PC-3 (cell line): ENCODE data around the gene C19orf12. TPM values are rescaled to one million over a fixed set of nuclear protein-coding genes. Genes with fewer than 3 reads are reported as not detected.
A peak's percentile ranks its signal among the peaks of the same experiment; 100 is the strongest.

ENCODE experiments used
- ATAC-seq: fragments of 200-7000 bp; cut with Tn5 transposase; 2 replicates; pipeline ENCODE4 v1.9.1; 2020; ENCODE audit warnings: mild to moderate bottlenecking, moderate library complexity
- BruUV-seq: library from RNA; stranded (reverse); fragments of 400-500 nt; replicated peaks from 2 replicates; lab custom pipeline; 2021; lab: Mats Ljungman, UMichigan
- CTCF ChIA-PET: fragments of 300-600 bp; sonication (Branson Sonifier 250); formaldehyde crosslinking; loops from one replicate; lab custom pipeline; 2022; ENCODE audit warnings: antibody characterized with exemption; lab: Charles Lee
- POLR2A ChIA-PET: fragments of 300-600 bp; sonication (Branson Sonifier 250); formaldehyde crosslinking; loops from one replicate; lab custom pipeline; 2022; ENCODE audit warnings: antibody characterized with exemption; ENCODE audit not compliant: unreplicated experiment; lab: Charles Lee
- DNase-seq: peaks from one replicate; pipeline ENCODE4 v3.0.0-alpha.2; 2015
- H2AFZ ChIP-seq: fragments of 300-600 bp; sonication (generic); 2 replicates; pipeline ENCODE4 v1.6.0; 2016; ENCODE audit warnings: antibody characterized with exemption, low read length
- H3F3A ChIP-seq: fragments of 300-600 bp; sonication (generic); one replicate; pipeline ENCODE4 v1.6.0; 2017; ENCODE audit warnings: antibody characterized with exemption, low read length, control low read depth, mild to moderate bottlenecking; ENCODE audit not compliant: unreplicated experiment
- H3K27ac ChIP-seq: fragments of 300-600 bp; sonication (generic); 2 replicates; pipeline ENCODE4 v1.5.1; 2016; ENCODE audit warnings: mild to moderate bottlenecking, low read length
- H3K27me3 ChIP-seq: fragments of 300-600 bp; sonication (generic); 2 replicates; pipeline ENCODE4 v1.6.1; 2016; ENCODE audit warnings: low read length, mixed read lengths
- H3K36me3 ChIP-seq: fragments of 300-600 bp; sonication (generic); 2 replicates; pipeline ENCODE4 v1.6.1; 2016; ENCODE audit warnings: low read depth, mixed run types, low read length, mixed read lengths
- H3K4me1 ChIP-seq: fragments of 300-600 bp; sonication (generic); 2 replicates; pipeline ENCODE4 v1.5.1; 2016; ENCODE audit warnings: low read length; ENCODE audit not compliant: insufficient read depth
- H3K4me2 ChIP-seq: fragments of 300-600 bp; sonication (generic); 2 replicates; pipeline ENCODE4 v1.6.0; 2016; ENCODE audit warnings: low read length
- H3K4me3 ChIP-seq: fragments of 300-600 bp; sonication (generic); 2 replicates; pipeline ENCODE4 v1.5.1; 2016; ENCODE audit warnings: mild to moderate bottlenecking, low read length, mixed read lengths
- H3K79me2 ChIP-seq: fragments of 300-600 bp; sonication (generic); 2 replicates; pipeline ENCODE4 v1.6.1; 2017; ENCODE audit warnings: low read length, mixed read lengths
- H3K9ac ChIP-seq: fragments of 300-600 bp; sonication (generic); 2 replicates; pipeline ENCODE4 v1.6.0; 2016; ENCODE audit warnings: mild to moderate bottlenecking, low read length
- H3K9me2 ChIP-seq: fragments of 300-600 bp; sonication (generic); replicated peaks from 2 replicates; pipeline ENCODE4 v1.6.1; 2016; ENCODE audit warnings: mixed run types, low read length, mixed read lengths
- H3K9me3 ChIP-seq: fragments of 300-600 bp; sonication (generic); 2 replicates; pipeline ENCODE4 v1.6.1; 2016; ENCODE audit warnings: low read length, mixed read lengths
- H4K20me1 ChIP-seq: fragments of 300-600 bp; sonication (generic); 2 replicates; pipeline ENCODE4 v1.6.1; 2016; ENCODE audit warnings: low read length, mixed read lengths
- CTCF ChIP-seq: fragments of 300-600 bp; sonication (generic); conservative IDR thresholded peaks from 2 replicates; pipeline ENCODE4 v1.5.1; 2017; ENCODE audit warnings: antibody characterized with exemption, low read depth, mild to moderate bottlenecking, low read length
- EZH2 ChIP-seq: fragments of 300-600 bp; sonication (generic); IDR thresholded peaks from one replicate; pipeline ENCODE4 v1.6.1; 2017; ENCODE audit warnings: antibody characterized with exemption, mild to moderate bottlenecking, low read length; ENCODE audit not compliant: unreplicated experiment
- EZH2phosphoT487 ChIP-seq: fragments of 300-600 bp; sonication (generic); IDR thresholded peaks from 2 replicates; pipeline ENCODE4 v1.6.1; 2018; ENCODE audit warnings: mild to moderate bottlenecking, antibody characterized with exemption, low read length, borderline replicate concordance
- intact Hi-C: fragments of 100-400 bp; cut with micrococcal nuclease; formaldehyde crosslinking; loops from 2 replicates; pipeline ENCODE4 v1.9.0; 2023
- total RNA-seq: library from RNA; depleted of rRNA; stranded (reverse); fragments of >200 nt; gene quantifications from 2 replicates; pipeline ENCODE4 v1.2.3, GENCODE V29; 2014

Gene C19orf12
- total RNA-seq, 1 experiment from 2014 or later = 11.8 TPM

GRCh38 chr19:29731331-29731850 is 16.3 kb upstream of the C19orf12 start:
- DNase-seq = no peak
- Histone ChIP-seq H3K9me2 (no peaks in the 10 kb centered on the region), H3K4me2 (no peak overlapping the region), H3K27ac (no peak overlapping the region), H3K79me2 (no peaks in the 10 kb centered on the region), H3K4me3 (no peak overlapping the region), H4K20me1 (no peaks in the 10 kb centered on the region), H3K4me1 (no peaks in the 10 kb centered on the region), H3K9ac (no peak overlapping the region), H2AFZ (no peak overlapping the region), H3K36me3 (no peaks in the 10 kb centered on the region), H3K27me3 (peaks cover 23% of the 10 kb centered on the region), H3F3A (no peaks in the 10 kb centered on the region), H3K9me3 (no peaks in the 10 kb centered on the region)
- intact Hi-C loops = loop anchor here (2.0 kb wide), 1 partner anchor 141 kb away; no protein-coding TSS in a partner anchor
- TF ChIP-seq CTCF (no peak), EZH2 (no peak), EZH2phosphoT487 (no peak)
- no TSS peak for BruUV-seq
- ATAC-seq = no peak
- ChIA-PET POLR2A (no interaction called here), CTCF (no interaction called here)

- Histone ChIP-seq H4K20me1 (no peaks in the 10 kb centered on the region), H3K79me2 (no peaks in the 10 kb centered on the region), H3K4me1 (no peaks in the 10 kb centered on the region), H2AFZ (no peak overlapping the region), H3K27me3 (no peaks in the 10 kb centered on the region), H3K27ac (no peak overlapping the region), H3K9me3 (no peaks in the 10 kb centered on the region), H3K9me2 (no peaks in the 10 kb centered on the region), H3K4me2 (no peak overlapping the region), H3F3A (no peaks in the 10 kb centered on the region), H3K9ac (no peak overlapping the region), H3K36me3 (no peaks in the 10 kb centered on the region), H3K4me3 (no peak overlapping the region)
- ATAC-seq (no peak), DNase-seq (no peak)
- POLR2A ChIA-PET = no interaction called here
- TF ChIP-seq CTCF (no peak), EZH2 (no peak), EZH2phosphoT487 (no peak)
- intact Hi-C loops = no loop called here
- CTCF ChIA-PET = no interaction called here
- no TSS peak for BruUV-seq
These were observed 12.8 kb upstream of the C19orf12 start for GRCh38 chr19:29727906-29728305.

GRCh38 chr19:29724746-29725145 is 9.7 kb upstream of the C19orf12 start:
- H3K36me3 ChIP-seq = no peaks in the 10 kb centered on the region
- peak overlapping the region; percentile 72 for H3K4me2 ChIP-seq
- DNase-seq (no peak), ATAC-seq (no peak)
- no peak overlapping the region for H3K9ac ChIP-seq
- no TSS peak for BruUV-seq
- H3K27me3 ChIP-seq = no peaks in the 10 kb centered on the region
- intact Hi-C loops = no loop called here
- no peaks in the 10 kb centered on the region for H3K9me2 ChIP-seq
- H3K9me3 ChIP-seq = no peaks in the 10 kb centered on the region
- ChIA-PET CTCF (no interaction called here), POLR2A (no interaction called here)
- no peaks in the 10 kb centered on the region for H4K20me1 ChIP-seq
- TF ChIP-seq EZH2 (no peak), CTCF (no peak), EZH2phosphoT487 (no peak)
- peak overlapping the region; percentile 35; the same call in 1 of the 2 replicates for H3K4me3 ChIP-seq
- no peak overlapping the region for H3K27ac ChIP-seq
- peak overlapping the region; percentile 55 for H2AFZ ChIP-seq
- H3K79me2 ChIP-seq = no peaks in the 10 kb centered on the region
- no peaks in the 10 kb centered on the region for H3F3A ChIP-seq
- H3K4me1 ChIP-seq = no peaks in the 10 kb centered on the region
